SW480 (cell line): ENCODE results near the gene PCDHGC5.

Source experiments
- DNase-seq: peaks from one replicate; pipeline ENCODE4 v3.0.0-alpha.2; 2016; ENCODE audit warnings: low spot score

The PCDHGC5 gene

GRCh38 chr5:141512911-141513626 lies 24.2 kb downstream of the PCDHGC5 start:
- no peak for DNase-seq

GRCh38 chr5:141513627-141514329 lies 24.9 kb downstream of the PCDHGC5 start:
- peak; percentile 96 for DNase-seq

DNA sequence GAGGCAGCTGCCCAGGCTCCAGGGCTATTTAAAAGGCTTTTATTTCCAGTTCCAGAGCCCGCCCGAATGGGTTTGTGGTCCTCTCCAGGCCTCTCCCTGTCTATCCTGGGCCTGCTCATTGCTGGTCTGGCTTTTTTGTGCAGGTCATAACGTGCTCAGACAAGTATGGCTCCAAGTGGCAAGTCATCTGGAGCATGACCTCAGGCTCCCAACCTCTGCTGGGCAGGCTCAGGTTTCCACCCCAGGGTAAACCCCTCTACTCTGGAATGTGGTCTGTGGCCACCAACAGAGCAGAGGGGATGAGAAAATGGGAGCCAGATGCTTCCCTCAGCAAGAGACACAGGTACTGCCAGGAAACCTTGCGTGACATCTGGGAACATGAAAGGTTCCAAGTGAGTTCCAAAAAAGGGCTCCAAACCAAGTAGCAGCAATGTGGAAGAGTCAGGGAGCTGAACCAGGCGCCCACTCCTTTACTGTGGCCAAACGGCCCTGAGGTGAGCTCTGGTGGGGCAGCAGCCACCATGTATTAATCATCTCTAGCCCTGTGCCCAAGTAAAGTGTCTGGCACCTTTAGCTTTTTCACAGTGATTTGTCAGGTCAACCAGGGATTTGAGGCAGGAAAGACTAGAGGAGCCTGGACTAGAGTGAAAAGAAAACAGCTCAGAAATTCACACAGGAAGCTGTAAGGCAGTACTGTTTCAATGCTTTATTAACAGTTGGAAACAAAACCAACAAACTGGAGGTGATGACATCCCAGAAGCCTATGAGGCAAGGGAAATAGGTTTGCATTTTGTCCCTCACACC lies 25.7 kb downstream of the PCDHGC5 start:
- DNase-seq = no peak

GRCh38 chr5:141515141-141515540 lies 26.3 kb downstream of the PCDHGC5 start:
- no peak for DNase-seq

DNA sequence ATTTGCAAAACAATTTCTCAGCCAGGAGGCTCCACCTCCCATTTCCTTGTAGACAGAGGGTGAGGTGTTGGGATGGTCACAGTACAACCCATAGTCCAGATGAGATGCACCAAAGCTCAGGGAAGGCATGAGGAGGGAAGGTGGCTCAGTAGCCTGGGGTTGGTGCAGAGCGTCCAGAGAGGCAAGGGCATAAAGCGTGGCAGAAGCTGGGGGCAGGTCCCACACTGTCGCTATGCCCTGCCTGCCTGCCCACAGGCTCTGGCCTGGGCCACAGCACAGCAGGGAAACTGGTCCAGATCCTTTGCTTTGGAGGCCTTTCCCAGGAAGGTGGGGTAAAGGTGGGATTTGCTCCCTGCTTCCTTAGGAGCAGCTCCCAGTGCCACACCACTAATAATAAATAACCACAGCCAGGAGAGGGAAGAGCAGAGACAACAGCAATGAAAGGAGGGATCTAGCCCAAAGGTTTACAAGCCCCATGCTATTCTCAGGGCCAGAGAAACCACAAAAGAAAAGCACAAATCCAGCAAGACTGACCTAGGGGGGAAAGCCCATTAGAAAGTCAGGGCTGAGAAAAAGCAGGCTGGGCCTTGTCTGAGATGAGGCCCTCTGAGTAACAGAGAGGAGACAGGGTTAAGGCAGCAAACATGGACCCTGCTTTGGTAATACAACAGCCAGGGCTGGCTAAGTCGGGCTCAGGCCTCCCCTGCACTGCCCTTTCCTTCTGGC lies 27.2 kb downstream of the PCDHGC5 start:
- no peak for DNase-seq

DNA sequence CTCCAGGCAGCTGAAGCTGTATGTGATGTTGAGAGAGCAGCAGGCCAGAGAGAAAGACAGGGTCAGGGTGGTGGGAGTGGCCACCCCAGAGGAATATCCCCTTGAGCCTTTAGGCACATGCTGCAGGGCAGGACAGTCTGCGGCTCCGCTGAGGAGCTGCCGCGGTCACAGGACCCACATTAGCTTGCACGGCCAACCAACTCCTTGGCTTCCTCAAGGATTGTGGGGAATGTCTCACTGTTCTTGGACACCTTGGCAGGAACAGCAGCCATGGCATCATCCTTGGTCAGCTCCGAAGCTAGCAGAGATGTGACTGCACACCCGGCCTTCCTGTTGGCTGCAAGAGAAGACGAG lies 27.8 kb downstream of the PCDHGC5 start:
- no peak for DNase-seq

- DNase-seq = no peak
Observed at GRCh38 chr5:141517312-141517711, 28.4 kb downstream of the PCDHGC5 start.

- DNase-seq = no peak
Observed at GRCh38 chr5:141517880-141518617, 29.2 kb downstream of the PCDHGC5 start.

- DNase-seq = no peak
Observed at GRCh38 chr5:141518618-141519015, 29.7 kb downstream of the PCDHGC5 start.

DNA sequence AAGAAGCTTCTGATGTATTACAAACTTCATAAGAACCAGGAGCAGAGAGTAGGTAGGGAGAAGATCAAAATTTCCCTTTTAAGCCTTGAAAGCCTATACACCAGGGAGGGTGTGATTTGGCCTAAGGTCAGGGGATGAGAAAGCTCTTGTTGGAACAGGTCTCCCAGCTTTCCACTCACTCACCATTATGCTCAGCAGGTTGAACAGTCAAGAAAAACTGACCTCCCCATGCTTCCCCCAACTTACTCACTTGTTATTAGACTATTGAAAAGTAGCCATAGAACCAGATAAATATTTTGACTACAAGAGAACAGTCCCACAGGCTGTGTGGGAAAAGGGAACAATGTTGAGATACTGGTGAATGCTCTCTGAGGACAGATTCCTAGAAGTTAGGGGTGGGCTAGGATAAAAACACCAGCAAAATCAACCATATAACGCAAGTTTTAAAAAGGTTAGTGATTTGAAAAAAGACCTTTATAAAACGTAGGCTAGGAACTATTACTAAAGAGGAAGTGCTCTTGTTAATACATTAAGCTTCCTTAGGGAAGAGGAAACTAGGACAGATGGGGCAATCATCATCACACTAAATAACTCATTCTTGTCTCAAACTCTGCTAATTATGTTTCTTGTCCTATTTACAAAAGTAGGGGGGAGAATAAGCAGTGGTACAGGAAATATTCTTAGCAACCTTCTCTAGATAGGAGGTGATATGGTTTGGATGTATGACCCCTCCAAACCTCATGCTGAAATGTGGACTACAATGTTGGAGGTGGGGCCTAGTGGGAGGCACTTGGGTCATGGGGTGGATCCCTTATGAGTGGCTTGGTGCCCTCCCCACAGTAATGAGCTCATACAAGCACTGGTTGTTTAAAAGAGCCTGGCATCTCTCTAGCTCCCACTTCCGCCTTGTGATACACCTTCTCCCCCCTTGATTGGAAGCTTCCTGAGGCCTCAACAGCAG lies 31.0 kb downstream of the PCDHGC5 start:
- DNase-seq = peak; percentile 37

GRCh38 chr5:141521244-141521781 lies 32.4 kb downstream of the PCDHGC5 start:
- peak; percentile 100 for DNase-seq

- peak; percentile 33 for DNase-seq
Observed at GRCh38 chr5:141522301-141522700, 33.4 kb downstream of the PCDHGC5 start.

GRCh38 chr5:141523991-141524390 lies 35.1 kb downstream of the PCDHGC5 start:
- DNase-seq = no peak

DNA sequence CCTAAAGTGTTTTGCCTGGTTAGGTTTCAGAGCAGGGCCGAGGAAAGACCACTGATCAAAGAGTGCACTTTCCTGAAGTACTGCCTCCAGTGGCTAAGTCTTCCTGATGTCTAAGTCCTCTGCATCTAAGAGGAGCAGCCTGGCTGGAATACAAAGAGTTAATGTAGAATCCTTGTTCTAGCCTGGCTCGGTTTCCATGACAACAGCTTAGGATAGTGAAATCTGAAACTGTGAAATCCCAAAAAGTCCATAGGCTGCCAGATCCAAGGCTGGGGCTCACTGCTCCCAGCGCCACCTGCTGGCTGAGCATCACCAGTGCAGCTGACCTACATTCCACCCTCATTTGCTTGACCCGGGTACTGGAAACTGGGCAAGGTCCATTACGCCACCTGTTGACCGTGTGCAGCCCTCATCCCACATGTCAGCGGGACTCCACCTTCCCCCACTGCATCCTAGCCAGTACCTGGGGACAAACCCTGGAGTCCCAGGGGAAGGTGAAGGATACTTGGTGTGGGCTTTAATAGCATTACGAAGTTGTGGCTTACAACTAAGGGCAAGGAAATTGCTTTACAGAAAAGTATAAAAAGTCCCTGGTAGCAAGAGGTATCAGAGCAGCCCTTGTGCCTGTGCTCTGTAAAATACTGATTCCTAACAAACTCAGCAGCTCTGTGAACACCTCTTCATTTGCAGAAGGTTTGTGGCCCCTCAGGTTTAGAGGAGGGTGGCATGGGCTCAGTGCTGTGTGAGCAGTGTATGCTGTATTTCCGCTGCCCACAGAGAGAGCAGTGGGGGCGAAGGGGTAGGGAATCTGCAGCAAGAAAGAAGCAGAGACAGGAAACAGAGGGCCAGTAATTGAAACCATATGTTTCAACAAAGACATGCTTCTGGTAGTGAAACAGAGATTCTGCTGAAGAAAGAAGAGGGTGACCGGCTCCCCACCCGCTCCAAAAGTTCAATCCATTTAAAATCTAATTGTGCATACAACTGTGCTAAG lies 36.0 kb downstream of the PCDHGC5 start:
- DNase-seq = peak; percentile 92

DNA sequence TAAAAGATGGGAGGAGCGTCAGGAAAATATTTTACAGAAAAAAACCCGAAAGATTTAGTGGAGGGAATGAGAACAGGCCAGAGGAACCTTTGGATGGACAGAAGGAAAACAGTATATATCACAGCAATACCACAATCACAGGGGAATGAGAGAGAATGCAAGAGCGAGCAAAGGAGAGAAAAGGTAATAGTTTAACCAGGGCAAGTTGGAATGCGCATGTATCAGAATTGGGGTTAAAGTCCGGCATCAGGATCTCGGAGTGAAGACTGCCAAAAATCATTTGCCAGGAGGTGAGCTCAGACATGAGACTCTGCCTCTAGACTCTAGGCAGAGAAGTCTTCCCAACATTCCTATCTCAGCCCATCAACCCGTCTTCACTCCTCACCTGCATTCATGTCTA lies 36.8 kb downstream of the PCDHGC5 start:
- DNase-seq = no peak

DNA sequence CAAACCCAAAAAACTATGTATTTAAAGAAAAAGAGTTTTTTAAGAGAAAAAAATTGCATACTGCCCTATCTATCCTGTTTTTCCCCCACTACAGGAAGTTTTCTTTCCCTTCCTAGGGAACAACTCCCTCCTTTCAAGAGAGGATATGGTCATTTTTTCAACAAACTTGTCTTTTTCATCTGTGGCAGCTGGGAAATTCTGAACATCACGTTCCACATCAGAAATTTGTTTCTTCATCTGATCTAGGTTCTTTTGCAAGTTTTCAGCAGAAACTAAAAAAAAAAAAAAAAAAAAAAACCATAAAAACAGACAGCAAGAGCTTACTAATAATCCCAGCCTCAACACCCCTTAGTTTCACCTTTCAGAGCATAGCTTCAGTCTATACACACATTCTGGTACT lies 38.5 kb downstream of the PCDHGC5 start:
- DNase-seq = no peak

DNA sequence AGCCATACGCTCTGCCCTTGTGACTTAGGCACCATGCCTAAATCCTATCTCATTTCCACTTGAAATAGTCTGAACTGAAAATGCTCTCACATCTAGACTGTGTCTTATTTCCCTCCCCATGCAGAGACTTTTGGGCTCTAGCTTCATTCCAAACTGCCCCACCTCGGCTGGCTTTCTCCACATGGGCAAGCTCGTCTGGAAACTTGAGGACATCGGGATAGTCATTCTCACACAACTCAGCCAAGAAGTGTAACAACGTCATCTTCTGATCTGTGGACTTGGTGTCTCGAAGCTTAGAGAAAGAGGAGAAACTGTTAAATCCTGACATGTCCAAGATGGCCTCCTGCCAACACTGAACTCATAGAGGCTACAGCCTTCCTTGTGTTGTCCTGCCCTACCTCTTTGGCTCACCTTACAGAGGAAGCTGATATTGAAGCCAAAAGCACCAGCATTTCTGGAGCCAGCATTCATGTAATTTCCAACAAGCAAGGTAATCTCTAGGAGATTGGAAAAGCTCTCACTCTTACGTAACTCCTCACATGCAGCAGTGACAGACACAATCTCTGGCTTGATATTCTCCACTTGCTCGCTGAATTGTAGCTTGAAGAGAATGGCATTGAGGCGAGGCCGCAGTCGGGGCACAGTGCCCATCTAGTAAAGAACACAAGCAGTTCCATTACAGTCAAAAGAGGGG lies 39.6 kb downstream of the PCDHGC5 start:
- no peak for DNase-seq

DNA sequence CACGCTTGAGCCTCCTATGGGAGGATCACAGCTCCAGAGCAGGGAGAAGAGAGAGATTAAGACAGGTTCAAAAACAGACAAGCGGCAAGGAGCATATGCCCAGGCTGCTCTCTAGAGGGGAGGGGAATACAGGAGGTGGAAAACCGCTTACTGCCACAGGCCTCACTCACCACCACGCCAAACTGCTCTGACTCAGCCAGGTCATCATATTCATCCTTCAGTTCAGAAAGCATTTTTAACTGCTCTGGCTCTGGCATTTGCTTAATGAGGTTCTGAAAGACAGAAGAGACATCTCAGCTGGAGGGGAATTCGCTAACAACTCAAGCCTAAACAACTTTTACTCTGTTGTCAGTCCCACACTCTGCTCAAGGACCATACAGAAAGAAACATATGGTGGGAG lies 40.1 kb downstream of the PCDHGC5 start:
- DNase-seq = no peak
